Loucy (cell line): ENCODE data around the gene TNFAIP8.

Source experiments
- H2AFZ ChIP-seq: fragments of 200-600 bp; sonication (generic); 2 replicates; pipeline ENCODE4 v1.6.0; 2016; ENCODE audit warnings: antibody characterized with exemption, mild to moderate bottlenecking, low read length, moderate library complexity
- H3F3A ChIP-seq: fragments of 200-600 bp; 2 replicates; pipeline ENCODE4 v1.6.0; 2016; ENCODE audit warnings: antibody characterized with exemption, low read depth, mild to moderate bottlenecking
- H3K27me3 ChIP-seq: fragments of 200-600 bp; sonication (generic); 2 replicates; pipeline ENCODE4 v1.6.1; 2014; ENCODE audit warnings: low read length, mild to moderate bottlenecking; ENCODE audit not compliant: insufficient read depth, poor library complexity, severe bottlenecking
- H3K36me3 ChIP-seq: fragments of 200-600 bp; sonication (generic); 2 replicates; pipeline ENCODE4 v1.6.1; 2016; ENCODE audit warnings: low read length; ENCODE audit not compliant: insufficient read depth
- H3K4me1 ChIP-seq: fragments of 200-600 bp; sonication (generic); 2 replicates; pipeline ENCODE4 v1.5.1; 2014; ENCODE audit warnings: low read length, mild to moderate bottlenecking; ENCODE audit not compliant: insufficient read depth, poor library complexity, severe bottlenecking
- H3K4me2 ChIP-seq: fragments of 200-600 bp; sonication (generic); 2 replicates; pipeline ENCODE4 v1.6.0; 2014; ENCODE audit warnings: antibody characterized with exemption, low read length, low read depth, mild to moderate bottlenecking; ENCODE audit not compliant: poor library complexity, severe bottlenecking
- H3K4me3 ChIP-seq: fragments of 200-600 bp; sonication (generic); 2 replicates; pipeline ENCODE4 v1.5.1; 2014; ENCODE audit warnings: low read length, mild to moderate bottlenecking, mixed read lengths; ENCODE audit not compliant: poor library complexity, severe bottlenecking
- H3K79me2 ChIP-seq: fragments of 200-600 bp; sonication (generic); 2 replicates; pipeline ENCODE4 v1.6.1; 2014; ENCODE audit warnings: low read length; ENCODE audit not compliant: insufficient read depth
- H3K9ac ChIP-seq: fragments of 200-600 bp; sonication (generic); 2 replicates; pipeline ENCODE4 v1.6.0; 2014; ENCODE audit warnings: mild to moderate bottlenecking, low read depth, low read length, moderate library complexity; ENCODE audit not compliant: poor library complexity, severe bottlenecking
- H3K9me2 ChIP-seq: fragments of 200-600 bp; sonication (generic); replicated peaks from 2 replicates; pipeline ENCODE4 v1.6.1; 2016; ENCODE audit warnings: low read depth, low read length, mixed read lengths
- H3K9me3 ChIP-seq: fragments of 200-600 bp; sonication (generic); 2 replicates; pipeline ENCODE4 v1.6.1; 2014; ENCODE audit warnings: mild to moderate bottlenecking, antibody characterized with exemption, low read length, low read depth; ENCODE audit not compliant: insufficient read depth
- H4K20me1 ChIP-seq: fragments of 200-600 bp; sonication (generic); 2 replicates; pipeline ENCODE4 v1.6.0; 2014; ENCODE audit warnings: antibody characterized with exemption, low read length, mild to moderate bottlenecking; ENCODE audit not compliant: insufficient read depth, poor library complexity, severe bottlenecking
- CTCF ChIP-seq: fragments of 200-600 bp; sonication (generic); conservative IDR thresholded peaks from 2 replicates; pipeline ENCODE4 v1.5.1; 2014; ENCODE audit warnings: mild to moderate bottlenecking, antibody characterized with exemption, low read length
- EZH2phosphoT487 ChIP-seq: fragments of 200-600 bp; IDR thresholded peaks from 2 replicates; pipeline ENCODE4 v1.6.1; 2018; ENCODE audit warnings: antibody characterized with exemption, mild to moderate bottlenecking, moderate library complexity, borderline replicate concordance

The TNFAIP8 gene

GRCh38 chr5:119417891-119418605 is 62.2 kb downstream of the TNFAIP8 start:
- Histone ChIP-seq H3K4me3 (no peak overlapping the region), H2AFZ (0 out of 2 replicates have a peak overlapping the region, but pooled peaks have one; percentile 19), H3K27me3 (no peaks in the 10 kb centered on the region), H3F3A (no peaks in the 10 kb centered on the region), H3K4me2 (no peak overlapping the region), H4K20me1 (no peaks in the 10 kb centered on the region), H3K9me2 (no peaks in the 10 kb centered on the region), H3K79me2 (no peaks in the 10 kb centered on the region), H3K4me1 (peaks cover 4% of the 10 kb centered on the region), H3K9me3 (no peaks in the 10 kb centered on the region), H3K36me3 (no peaks in the 10 kb centered on the region), H3K9ac (no peak overlapping the region)
- TF ChIP-seq CTCF (no peak), EZH2phosphoT487 (no peak)

GRCh38 chr5:119418606-119419100 is 62.8 kb downstream of the TNFAIP8 start:
- no peaks in the 10 kb centered on the region for H3K9me3 ChIP-seq
- H3K4me2 ChIP-seq, result no peak overlapping the region
- H3K9ac ChIP-seq, result no peak overlapping the region
- no peaks in the 10 kb centered on the region for H3F3A ChIP-seq
- no peak overlapping the region for H2AFZ ChIP-seq
- H3K79me2 ChIP-seq, result no peaks in the 10 kb centered on the region
- no peaks in the 10 kb centered on the region for H3K9me2 ChIP-seq
- H4K20me1 ChIP-seq, result no peaks in the 10 kb centered on the region
- no peaks in the 10 kb centered on the region for H3K27me3 ChIP-seq
- TF ChIP-seq EZH2phosphoT487, result no peak
- TF ChIP-seq CTCF, result no peak
- H3K4me1 ChIP-seq, result peaks cover 4% of the 10 kb centered on the region
- H3K36me3 ChIP-seq, result no peaks in the 10 kb centered on the region
- H3K4me3 ChIP-seq, result no peak overlapping the region

GRCh38 chr5:119420169-119420568 is 64.3 kb downstream of the TNFAIP8 start:
- no peaks in the 10 kb centered on the region for H3K79me2 ChIP-seq
- no peaks in the 10 kb centered on the region for H3K9me2 ChIP-seq
- H3K4me1 ChIP-seq, result peaks cover 4% of the 10 kb centered on the region
- no peak overlapping the region for H2AFZ ChIP-seq
- H3K9ac ChIP-seq, result no peak overlapping the region
- H3K36me3 ChIP-seq, result no peaks in the 10 kb centered on the region
- H3K4me3 ChIP-seq, result no peak overlapping the region
- no peak for TF ChIP-seq CTCF
- TF ChIP-seq EZH2phosphoT487, result no peak
- H4K20me1 ChIP-seq, result no peaks in the 10 kb centered on the region
- no peaks in the 10 kb centered on the region for H3K9me3 ChIP-seq
- no peak overlapping the region for H3K4me2 ChIP-seq
- no peaks in the 10 kb centered on the region for H3F3A ChIP-seq
- H3K27me3 ChIP-seq, result no peaks in the 10 kb centered on the region
